Activated CD8-positive, alpha-beta T cell treated with anti-CD3 and anti-CD28 coated beads, Interleukin-2, amount 10 ng/mL, durations not matched to agents 7 days and 5 days (primary cell): ENCODE results near the gene AXIN1. TPM values are rescaled to one million over a fixed set of nuclear protein-coding genes. Genes with fewer than 3 reads are reported as not detected.

ENCODE experiments used
- ATAC-seq: fragments of 150-1000 bp; cut with Tn5 transposase; one replicate; pipeline ENCODE4 v1.10.0; 2021; ENCODE audit warnings: moderate library complexity
- CTCF ChIA-PET: fragments of 350-600 bp; sonication (Branson Sonifier 250); formaldehyde crosslinking; loops from one replicate; lab custom pipeline; 2021; ENCODE audit warnings: antibody characterized with exemption; lab: Charles Lee
- POLR2A ChIA-PET: fragments of 350-600 bp; sonication (Branson Sonifier 250); formaldehyde crosslinking; loops from one replicate; lab custom pipeline; 2021; ENCODE audit warnings: antibody characterized with exemption; lab: Charles Lee
- DNase-seq: peaks from one replicate; pipeline ENCODE4 v3.0.0-alpha.2; 2020
- H3K27ac Mint-ChIP-seq: one replicate; pipeline ENCODE4 v1.8.0; 2021; ENCODE audit warnings: mild to moderate bottlenecking, mixed read lengths
- H3K27me3 Mint-ChIP-seq: one replicate; pipeline ENCODE4 v1.8.0; 2021; ENCODE audit warnings: low read depth, mixed read lengths
- H3K36me3 Mint-ChIP-seq: one replicate; pipeline ENCODE4 v1.8.0; 2021; ENCODE audit warnings: low read depth, mixed read lengths
- H3K4me1 Mint-ChIP-seq: one replicate; pipeline ENCODE4 v1.8.0; 2021; ENCODE audit warnings: low read depth, mixed read lengths
- H3K4me3 Mint-ChIP-seq: one replicate; pipeline ENCODE4 v1.8.0; 2021; ENCODE audit warnings: mild to moderate bottlenecking, mixed read lengths
- H3K9me3 Mint-ChIP-seq: one replicate; pipeline ENCODE4 v1.8.0; 2022; ENCODE audit warnings: mixed read lengths; ENCODE audit not compliant: insufficient read depth
- total RNA-seq, 2 experiments: library from RNA; stranded (reverse); gene quantifications; one replicate each; pipeline ENCODE4 v1.2.3, GENCODE V29; 2021

The AXIN1 gene
- total RNA-seq, 2 experiments from 2014 or later = 25.1 to 26.1 TPM

- Mint-ChIP-seq H3K4me1 (peaks cover 23% of the 10 kb centered on the region), H3K27ac (no peak overlapping the region), H3K36me3 (peaks cover 22% of the 10 kb centered on the region), H3K4me3 (no peak overlapping the region), H3K9me3 (no peaks in the 10 kb centered on the region), H3K27me3 (no peaks in the 10 kb centered on the region)
- ChIA-PET POLR2A (no interaction called here), CTCF (no interaction called here)
- DNase-seq = no peak
- ATAC-seq = no peak
Measured at GRCh38 chr16:373020-373598, 20.6 kb upstream of the AXIN1 start.

- H3K27ac Mint-ChIP-seq = no peak overlapping the region
- ChIA-PET POLR2A (interaction anchor here (2.1 kb wide), 1 partner anchor 7 kb away, joined by 18 read pairs; no protein-coding TSS in a partner anchor), CTCF (interaction anchor here (2.7 kb wide), 1 partner anchor 10 kb away, joined by 18 read pairs; no protein-coding TSS in a partner anchor)
- H3K27me3 Mint-ChIP-seq = no peaks in the 10 kb centered on the region
- no peak for ATAC-seq
- H3K4me1 Mint-ChIP-seq = peaks cover 23% of the 10 kb centered on the region
- DNase-seq = no peak
- peaks cover 22% of the 10 kb centered on the region for H3K36me3 Mint-ChIP-seq
- H3K4me3 Mint-ChIP-seq = no peak overlapping the region
- no peaks in the 10 kb centered on the region for H3K9me3 Mint-ChIP-seq
Measured at GRCh38 chr16:372302-372983, 19.9 kb upstream of the AXIN1 start.

- ChIA-PET CTCF (interaction anchor here (1.3 to 2.7 kb wide), 4 partner anchors 9 to 265 kb away, joined by 4 to 18 read pairs (median 5); partner anchors contain the start of gene DECR2), POLR2A (interaction anchor here (2.1 kb wide), 1 partner anchor 8 kb away, joined by 18 read pairs; no protein-coding TSS in a partner anchor)
- Mint-ChIP-seq H3K4me1 (peaks cover 23% of the 10 kb centered on the region), H3K36me3 (peaks cover 27% of the 10 kb centered on the region), H3K4me3 (no peak overlapping the region), H3K9me3 (no peaks in the 10 kb centered on the region), H3K27me3 (no peaks in the 10 kb centered on the region), H3K27ac (peak overlapping the region; percentile 77)
- no peak for DNase-seq
- no peak for ATAC-seq
Measured at GRCh38 chr16:371515-372301, 19.2 kb upstream of the AXIN1 start.

- Mint-ChIP-seq H3K36me3 (peaks cover 28% of the 10 kb centered on the region), H3K4me1 (peaks cover 23% of the 10 kb centered on the region), H3K27ac (peak overlapping the region; percentile 98), H3K9me3 (no peaks in the 10 kb centered on the region), H3K27me3 (no peaks in the 10 kb centered on the region), H3K4me3 (peak overlapping the region; percentile 88)
- DNase-seq (peak; percentile 34), ATAC-seq (no peak)
- ChIA-PET POLR2A (interaction anchor here (0.6 to 2.1 kb wide), 5 partner anchors 8 to 157 kb away, joined by 3 to 18 read pairs (median 3); partner anchors contain the start of genes CAPN15 and LUC7L), CTCF (interaction anchor here (1.0 to 2.7 kb wide), 6 partner anchors 9 to 274 kb away, joined by 3 to 18 read pairs (median 4); partner anchors contain the start of gene DECR2)
Measured at GRCh38 chr16:370979-371514, 18.5 kb upstream of the AXIN1 start.

GRCh38 chr16:370443-370842 lies 17.9 kb upstream of the AXIN1 start, which contains the start of gene MRPL28:
Gene MRPL28 (minus strand): TSS chr16:370538. CDS start chr16:370218, 320 bp downstream.
- DNase-seq (peak; percentile 96), ATAC-seq (peak; percentile 99)
- CTCF ChIA-PET = interaction anchor here (0.7 to 2.7 kb wide), 7 partner anchors 8 to 359 kb away, joined by 3 to 18 read pairs (median 4); partner anchors contain the start of gene DECR2
- H3K36me3 Mint-ChIP-seq = peaks cover 28% of the 10 kb centered on the region
- no peaks in the 10 kb centered on the region for H3K9me3 Mint-ChIP-seq
- H3K27me3 Mint-ChIP-seq = no peaks in the 10 kb centered on the region
- POLR2A ChIA-PET = interaction anchor here (0.7 to 2.1 kb wide), 5 partner anchors 9 to 141 kb away, joined by 3 to 18 read pairs (median 3); partner anchors contain the start of gene LUC7L
- H3K27ac Mint-ChIP-seq = peak within 1 kb of the TSS; percentile 98
- H3K4me1 Mint-ChIP-seq = peaks cover 23% of the 10 kb centered on the region
- peak within 1 kb of the TSS; percentile 88 for H3K4me3 Mint-ChIP-seq

- Mint-ChIP-seq H3K4me3 (peak overlapping the region; percentile 69), H3K27ac (peak overlapping the region; percentile 78), H3K9me3 (no peaks in the 10 kb centered on the region), H3K36me3 (peaks cover 28% of the 10 kb centered on the region), H3K4me1 (peaks cover 23% of the 10 kb centered on the region), H3K27me3 (no peaks in the 10 kb centered on the region)
- no peak for ATAC-seq
- ChIA-PET CTCF (interaction anchor here (0.7 to 2.7 kb wide), 7 partner anchors 8 to 359 kb away, joined by 3 to 18 read pairs (median 4); partner anchors contain the start of gene DECR2), POLR2A (interaction anchor here (0.7 to 2.1 kb wide), 4 partner anchors 9 to 141 kb away, joined by 3 to 18 read pairs (median 3); partner anchors contain the start of gene LUC7L)
- no peak for DNase-seq
Measured at GRCh38 chr16:369866-370436, 17.4 kb upstream of the AXIN1 start.

- ChIA-PET CTCF (interaction anchor here (1.0 kb wide), 1 partner anchor 19 kb away, joined by 3 read pairs; no protein-coding TSS in a partner anchor), POLR2A (no interaction called here)
- H3K4me1 Mint-ChIP-seq = peaks cover 23% of the 10 kb centered on the region
- peak overlapping the region; percentile 78 for H3K27ac Mint-ChIP-seq
- DNase-seq (no peak), ATAC-seq (no peak)
- H3K36me3 Mint-ChIP-seq = peaks cover 28% of the 10 kb centered on the region
- peak overlapping the region; percentile 69 for H3K4me3 Mint-ChIP-seq
- H3K9me3 Mint-ChIP-seq = no peaks in the 10 kb centered on the region
- no peaks in the 10 kb centered on the region for H3K27me3 Mint-ChIP-seq
Measured at GRCh38 chr16:369275-369865, 16.8 kb upstream of the AXIN1 start.

GRCh38 chr16:368388-369158 lies 16.1 kb upstream of the AXIN1 start:
- Mint-ChIP-seq H3K27me3 (no peaks in the 10 kb centered on the region), H3K27ac (peak overlapping the region; percentile 30), H3K4me3 (peak overlapping the region; percentile 69), H3K36me3 (peaks cover 28% of the 10 kb centered on the region), H3K9me3 (no peaks in the 10 kb centered on the region), H3K4me1 (peaks cover 23% of the 10 kb centered on the region)
- no peak for DNase-seq
- POLR2A ChIA-PET = no interaction called here
- CTCF ChIA-PET = interaction anchor here (1.0 kb wide), 1 partner anchor 18 kb away, joined by 3 read pairs; no protein-coding TSS in a partner anchor
- ATAC-seq = no peak

GRCh38 chr16:367333-367903 lies 14.9 kb upstream of the AXIN1 start:
- DNase-seq = no peak
- no peaks in the 10 kb centered on the region for H3K9me3 Mint-ChIP-seq
- no peak overlapping the region for H3K27ac Mint-ChIP-seq
- peaks cover 26% of the 10 kb centered on the region for H3K36me3 Mint-ChIP-seq
- no peaks in the 10 kb centered on the region for H3K27me3 Mint-ChIP-seq
- no peak overlapping the region for H3K4me3 Mint-ChIP-seq
- ATAC-seq = no peak
- peaks cover 24% of the 10 kb centered on the region for H3K4me1 Mint-ChIP-seq
- POLR2A ChIA-PET = no interaction called here
- CTCF ChIA-PET = no interaction called here
